GM12872 (cell line): ENCODE measurements around the gene SDHA.

Source experiments
- CTCF ChIP-seq: IDR thresholded peaks from 3 replicates; pipeline ENCODE4 v1.5.1; 2011; ENCODE audit warnings: low read depth, mild to moderate bottlenecking, low read length, moderate library complexity; ENCODE audit not compliant: insufficient read depth

SDHA gene

DNA sequence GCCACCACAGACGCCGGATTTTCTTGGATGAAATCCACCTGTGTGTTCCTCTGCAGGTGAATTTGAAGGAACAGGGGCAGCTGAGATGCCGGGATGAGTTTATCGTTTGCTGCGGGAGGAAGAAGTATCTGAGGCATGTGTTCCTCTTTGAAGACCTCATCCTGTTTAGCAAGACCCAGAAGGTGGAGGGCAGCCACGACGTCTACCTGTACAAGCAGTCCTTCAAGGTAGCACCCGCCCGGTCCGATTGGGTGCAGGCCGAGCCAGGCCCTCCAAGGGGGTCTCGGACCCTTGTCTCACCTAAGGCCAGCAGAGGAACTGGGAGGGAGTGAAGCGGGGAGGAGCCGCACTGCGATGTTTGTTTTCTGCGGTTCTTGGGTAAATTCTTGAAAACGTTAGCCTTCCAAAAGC is 45.3 kb upstream of the SDHA start:
- no peak for TF ChIP-seq CTCF

GRCh38 chr5:173392-174290 is 44.5 kb upstream of the SDHA start:
- TF ChIP-seq CTCF = no peak

DNA sequence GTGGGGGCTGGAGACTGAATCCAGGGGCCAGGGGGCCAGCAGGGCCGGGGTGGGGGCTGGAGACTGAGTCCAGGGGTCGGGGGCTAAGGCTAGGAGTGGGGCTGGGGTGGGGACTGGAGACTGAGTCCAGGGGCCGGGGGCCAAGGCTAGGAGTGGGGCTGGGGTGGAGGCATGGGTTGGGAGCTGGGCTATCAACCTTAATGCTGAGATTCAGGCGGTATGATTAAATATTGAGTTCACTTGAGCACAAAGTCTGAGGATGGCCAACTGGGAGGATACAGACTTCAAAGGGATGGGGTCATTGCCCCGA is 43.9 kb upstream of the SDHA start:
- no peak for TF ChIP-seq CTCF

- no peak for TF ChIP-seq CTCF
Measured at GRCh38 chr5:174876-175465, 43.1 kb upstream of the SDHA start.

- TF ChIP-seq CTCF = no peak
Measured at GRCh38 chr5:176296-176823, 41.8 kb upstream of the SDHA start.

- no peak for TF ChIP-seq CTCF
Measured at GRCh38 chr5:178110-178509, 40.0 kb upstream of the SDHA start.

- TF ChIP-seq CTCF = no peak
Measured at GRCh38 chr5:179401-179800, 38.7 kb upstream of the SDHA start.
